Mammary epithelial cell (primary cell): Measurements from ENCODE around the gene EEF1AKMT2.

ENCODE experiments used
- EZH2 ChIP-seq: IDR thresholded peaks from 2 replicates; pipeline ENCODE4 v1.6.1; 2012; ENCODE audit warnings: low read length, inconsistent platforms, borderline replicate concordance
- TF ChIP-seq, protein P1 (sequence below), 2 donors: IDR thresholded peaks in 1 of 2; conservative IDR thresholded peaks in 1 of 2; 2 replicates each; pipeline ENCODE4 v1.5.1; 2011 to 2012; ENCODE audit warnings: inconsistent platforms in 2 of 2, low read length in 2 of 2, mild to moderate bottlenecking in 2 of 2, control low read depth in 1 of 2, low read depth in 1 of 2; ENCODE audit not compliant: insufficient read depth in 1 of 2; ENCODE audit errors: extremely low read depth in 1 of 2

- TF ChIP-seq, protein P1, sequence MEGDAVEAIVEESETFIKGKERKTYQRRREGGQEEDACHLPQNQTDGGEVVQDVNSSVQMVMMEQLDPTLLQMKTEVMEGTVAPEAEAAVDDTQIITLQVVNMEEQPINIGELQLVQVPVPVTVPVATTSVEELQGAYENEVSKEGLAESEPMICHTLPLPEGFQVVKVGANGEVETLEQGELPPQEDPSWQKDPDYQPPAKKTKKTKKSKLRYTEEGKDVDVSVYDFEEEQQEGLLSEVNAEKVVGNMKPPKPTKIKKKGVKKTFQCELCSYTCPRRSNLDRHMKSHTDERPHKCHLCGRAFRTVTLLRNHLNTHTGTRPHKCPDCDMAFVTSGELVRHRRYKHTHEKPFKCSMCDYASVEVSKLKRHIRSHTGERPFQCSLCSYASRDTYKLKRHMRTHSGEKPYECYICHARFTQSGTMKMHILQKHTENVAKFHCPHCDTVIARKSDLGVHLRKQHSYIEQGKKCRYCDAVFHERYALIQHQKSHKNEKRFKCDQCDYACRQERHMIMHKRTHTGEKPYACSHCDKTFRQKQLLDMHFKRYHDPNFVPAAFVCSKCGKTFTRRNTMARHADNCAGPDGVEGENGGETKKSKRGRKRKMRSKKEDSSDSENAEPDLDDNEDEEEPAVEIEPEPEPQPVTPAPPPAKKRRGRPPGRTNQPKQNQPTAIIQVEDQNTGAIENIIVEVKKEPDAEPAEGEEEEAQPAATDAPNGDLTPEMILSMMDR (conservative IDR thresholded peaks at IDR 0.05 in 1 of 2, IDR thresholded peaks at IDR 0.05 in 1 of 2; ENCODE audit: extremely low read depth in 1 of 2, insufficient read depth in 1 of 2, low read depth in 1 of 2, low read length in 2 of 2) = no peak
- TF ChIP-seq EZH2 = no peak
Observed at GRCh38 chr10:124747745-124748144, 43.9 kb downstream of the EEF1AKMT2 start.
